ENCODE results near the gene NUP62.
"Not testable (repeated sequence)": the region's sequence is repeated elsewhere in the genome, so short reads cannot be mapped to it uniquely, and the experiment has no call there.

- TF ChIP-seq, protein P1, sequence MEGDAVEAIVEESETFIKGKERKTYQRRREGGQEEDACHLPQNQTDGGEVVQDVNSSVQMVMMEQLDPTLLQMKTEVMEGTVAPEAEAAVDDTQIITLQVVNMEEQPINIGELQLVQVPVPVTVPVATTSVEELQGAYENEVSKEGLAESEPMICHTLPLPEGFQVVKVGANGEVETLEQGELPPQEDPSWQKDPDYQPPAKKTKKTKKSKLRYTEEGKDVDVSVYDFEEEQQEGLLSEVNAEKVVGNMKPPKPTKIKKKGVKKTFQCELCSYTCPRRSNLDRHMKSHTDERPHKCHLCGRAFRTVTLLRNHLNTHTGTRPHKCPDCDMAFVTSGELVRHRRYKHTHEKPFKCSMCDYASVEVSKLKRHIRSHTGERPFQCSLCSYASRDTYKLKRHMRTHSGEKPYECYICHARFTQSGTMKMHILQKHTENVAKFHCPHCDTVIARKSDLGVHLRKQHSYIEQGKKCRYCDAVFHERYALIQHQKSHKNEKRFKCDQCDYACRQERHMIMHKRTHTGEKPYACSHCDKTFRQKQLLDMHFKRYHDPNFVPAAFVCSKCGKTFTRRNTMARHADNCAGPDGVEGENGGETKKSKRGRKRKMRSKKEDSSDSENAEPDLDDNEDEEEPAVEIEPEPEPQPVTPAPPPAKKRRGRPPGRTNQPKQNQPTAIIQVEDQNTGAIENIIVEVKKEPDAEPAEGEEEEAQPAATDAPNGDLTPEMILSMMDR (IDR thresholded peaks at IDR 0.05), result not testable (repeated sequence)
- not testable (repeated sequence) for TF ChIP-seq POLR2AphosphoS5 (IDR thresholded peaks at IDR 0.05)
Measured at GRCh38 chr19:49959892-49960291, 30.6 kb upstream of the NUP62 start.

Data from breast epithelium (tissue), 3 donors.